Ishikawa (cell line): ENCODE results near the gene ADGRL3.

ENCODE experiments used
- MAX ChIP-seq: IDR thresholded peaks from 2 replicates; pipeline ENCODE4 v1.6.1; 2012
- RAD21 ChIP-seq: IDR thresholded peaks from 2 replicates; pipeline ENCODE4 v1.6.1; 2012; ENCODE audit warnings: low read depth
- USF1 ChIP-seq: IDR thresholded peaks from 2 replicates; pipeline ENCODE4 v1.6.1; 2012

GRCh38 chr4:61663310-61663709 lies 463.2 kb downstream of the ADGRL3 start:
- TF ChIP-seq MAX = no peak
- TF ChIP-seq RAD21 = no peak
- no peak for TF ChIP-seq USF1
